HG03060 (cell line): Measurements from ENCODE around the gene FOXN3.
"Not testable (repeated sequence)": the region's sequence is repeated elsewhere in the genome, so short reads cannot be mapped to it uniquely, and the experiment has no call there.

ENCODE experiments used
- ATAC-seq: cut with Tn5 transposase; IDR thresholded peaks from one replicate; pipeline ENCODE4 v1.9.1; 2021; ENCODE audit warnings: low read depth, moderate number of reproducible peaks; ENCODE audit not compliant: unreplicated experiment

The FOXN3 gene

GRCh38 chr14:89310211-89310610, 106.8 kb downstream of the FOXN3 start:
- no peak for ATAC-seq

GRCh38 chr14:89309670-89310177, 107.3 kb downstream of the FOXN3 start:
- ATAC-seq, result no peak

GRCh38 chr14:89308232-89308959, 108.6 kb downstream of the FOXN3 start:
- ATAC-seq, result peak; percentile 28

GRCh38 chr14:89307409-89307808, 109.6 kb downstream of the FOXN3 start:
- ATAC-seq, result no peak

- ATAC-seq, result peak; percentile 27
These were observed 111.9 kb downstream of the FOXN3 start for GRCh38 chr14:89304972-89305703.

GRCh38 chr14:89304561-89304960, 112.5 kb downstream of the FOXN3 start:
- no peak for ATAC-seq

- ATAC-seq, result peak; percentile 40
These were observed 113.3 kb downstream of the FOXN3 start for GRCh38 chr14:89303456-89304435.

- ATAC-seq, result no peak
These were observed 114.6 kb downstream of the FOXN3 start for GRCh38 chr14:89302396-89302950.

GRCh38 chr14:89299587-89299986, 117.4 kb downstream of the FOXN3 start:
- ATAC-seq, result no peak

GRCh38 chr14:89298056-89298834, 118.8 kb downstream of the FOXN3 start:
- no peak for ATAC-seq

- ATAC-seq, result no peak
These were observed 120.7 kb downstream of the FOXN3 start for GRCh38 chr14:89296281-89296745.

GRCh38 chr14:89294872-89295271, 122.2 kb downstream of the FOXN3 start:
- ATAC-seq, result no peak

- ATAC-seq, result not testable (repeated sequence)
These were observed 122.6 kb downstream of the FOXN3 start for GRCh38 chr14:89294469-89294868.

- no peak for ATAC-seq
These were observed 123.0 kb downstream of the FOXN3 start for GRCh38 chr14:89294060-89294459.

- ATAC-seq, result no peak
These were observed 123.6 kb downstream of the FOXN3 start for GRCh38 chr14:89293314-89293916.

- ATAC-seq, result no peak
These were observed 124.3 kb downstream of the FOXN3 start for GRCh38 chr14:89292579-89293313.

GRCh38 chr14:89291351-89291940, 125.6 kb downstream of the FOXN3 start:
- ATAC-seq, result no peak

GRCh38 chr14:89290813-89291212, 126.2 kb downstream of the FOXN3 start:
- ATAC-seq, result no peak
